HS-27A (cell line): Measurements from ENCODE around the gene DSC3.
"Not testable (repeated sequence)": the region's sequence is repeated elsewhere in the genome, so short reads cannot be mapped to it uniquely, and the experiment has no call there.

Source experiments
- DNase-seq: peaks from one replicate; pipeline ENCODE4 v3.0.0-alpha.2; 2012; ENCODE audit warnings: low read depth, missing footprints

The DSC3 gene

DNA sequence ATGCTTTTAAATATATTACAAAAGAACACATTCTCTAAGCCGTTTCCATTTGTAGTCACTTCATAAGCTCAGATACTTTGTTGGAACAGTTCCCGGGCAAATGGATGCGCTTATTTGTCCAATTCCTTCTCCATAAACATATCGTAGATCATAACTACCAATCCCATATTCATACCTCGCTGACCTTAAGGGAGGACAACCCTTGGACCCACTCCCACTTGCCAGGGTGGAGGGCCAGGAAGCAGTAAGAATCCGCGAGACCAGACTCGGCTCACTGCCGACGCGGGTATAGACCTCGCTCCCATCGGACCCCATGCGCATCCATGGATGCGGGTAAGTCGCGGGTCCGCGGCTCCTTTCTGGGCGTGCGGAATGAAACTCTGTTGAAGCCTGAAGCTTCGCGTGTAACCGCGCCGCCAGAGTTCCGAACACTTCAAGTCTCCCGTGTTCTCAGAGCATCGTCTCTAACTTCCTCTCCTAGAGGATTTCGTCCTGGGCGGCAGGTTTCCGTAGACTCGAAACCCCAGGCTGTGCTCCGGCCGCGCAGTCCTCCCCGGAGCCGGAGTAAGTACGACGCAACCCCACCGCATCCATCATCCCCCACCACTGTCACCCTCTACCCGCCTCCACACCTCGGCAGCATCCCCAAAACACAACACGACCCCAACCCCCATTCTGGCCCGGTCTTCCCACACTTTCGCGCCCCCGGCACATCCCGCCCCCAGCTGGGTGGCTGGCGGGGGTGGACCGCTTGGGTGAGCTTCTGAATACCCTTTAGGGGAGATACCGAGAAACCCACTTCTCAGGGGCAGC lies 1.1 kb downstream of the DSC3 start:
- DNase-seq = no peak

DNA sequence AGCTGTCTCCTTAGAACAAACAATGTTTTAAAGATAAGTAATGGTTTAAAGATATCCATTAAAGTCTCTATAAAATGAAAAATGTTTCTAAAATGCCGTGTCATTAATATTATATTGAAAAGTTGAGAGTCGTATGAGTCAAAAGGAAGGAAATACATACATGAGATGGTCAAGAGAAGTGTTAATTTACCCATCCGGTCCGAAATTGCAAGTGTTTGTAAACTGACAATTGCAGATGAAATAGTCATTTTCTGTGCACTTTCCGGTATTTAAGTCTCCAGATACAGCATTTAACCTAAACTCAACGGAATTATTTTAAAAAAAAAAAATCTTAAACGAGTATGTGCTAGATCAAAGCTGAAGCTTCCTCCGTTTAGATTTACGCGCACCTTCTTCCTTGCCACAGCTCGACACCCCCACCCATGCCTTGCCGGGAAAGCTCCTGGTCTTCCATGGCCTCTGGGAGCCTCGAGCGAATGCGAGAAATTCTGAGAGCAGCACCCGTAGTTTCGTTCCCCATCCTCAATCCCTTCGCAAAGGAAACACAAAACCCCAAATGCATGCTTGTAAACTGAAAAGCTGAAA lies 1.8 kb downstream of the DSC3 start:
- DNase-seq = no peak

- no peak for DNase-seq
These were observed 3.1 kb downstream of the DSC3 start for GRCh38 chr18:31039426-31039825.

GRCh38 chr18:31037686-31038085 lies 4.9 kb downstream of the DSC3 start:
- DNase-seq = not testable (repeated sequence)

DNA sequence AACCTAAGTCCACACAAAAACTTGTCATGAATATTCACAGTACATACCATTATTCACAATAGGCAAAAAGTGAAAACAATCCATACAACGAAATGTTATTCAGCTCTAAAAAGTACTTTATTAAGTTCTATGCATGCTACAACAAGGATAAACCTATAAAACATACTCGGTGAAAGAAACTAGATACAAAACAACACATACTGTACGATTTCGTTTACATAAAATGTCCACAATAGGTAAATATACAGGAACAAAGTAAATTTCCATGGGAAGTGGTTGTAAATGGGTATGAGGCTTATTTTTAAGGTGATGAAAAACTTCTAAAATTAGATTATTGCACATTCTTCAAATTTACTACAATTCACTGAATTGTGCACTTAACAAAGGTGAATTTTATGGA lies 8.0 kb downstream of the DSC3 start:
- DNase-seq = no peak

DNA sequence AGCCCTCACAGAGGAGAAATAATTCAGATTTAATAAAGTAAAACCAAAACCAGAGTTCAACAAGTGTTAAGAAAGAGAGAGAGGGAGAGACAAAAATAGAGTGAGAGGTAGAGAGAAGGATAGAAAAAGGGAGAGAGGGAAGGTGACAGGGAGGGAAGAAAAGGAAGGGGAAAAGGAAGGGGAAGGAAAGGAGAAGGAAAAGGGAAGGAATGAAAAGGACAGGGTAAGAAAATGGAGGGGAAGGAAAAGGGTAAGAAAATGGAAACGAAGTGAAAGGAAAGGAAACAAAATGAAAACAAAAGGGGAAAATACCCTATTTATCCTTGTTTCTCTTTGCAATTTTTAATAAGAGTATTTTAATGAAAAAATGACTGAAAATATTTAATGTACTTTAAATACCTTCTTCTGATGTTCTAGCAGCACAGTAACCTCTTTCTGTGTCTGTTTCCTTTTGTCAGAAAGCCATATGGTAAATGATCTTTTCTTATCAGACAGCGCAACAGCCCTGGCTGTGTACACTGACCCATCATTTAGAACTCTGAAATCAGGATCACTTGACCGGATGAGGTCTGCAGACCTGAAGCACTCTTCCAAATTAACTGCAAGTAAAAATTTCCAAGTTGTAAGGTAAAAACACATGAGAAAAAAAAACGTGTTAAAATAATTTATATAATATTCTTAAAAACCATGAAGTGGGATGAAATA lies 11.8 kb downstream of the DSC3 start:
- DNase-seq = no peak

DNA sequence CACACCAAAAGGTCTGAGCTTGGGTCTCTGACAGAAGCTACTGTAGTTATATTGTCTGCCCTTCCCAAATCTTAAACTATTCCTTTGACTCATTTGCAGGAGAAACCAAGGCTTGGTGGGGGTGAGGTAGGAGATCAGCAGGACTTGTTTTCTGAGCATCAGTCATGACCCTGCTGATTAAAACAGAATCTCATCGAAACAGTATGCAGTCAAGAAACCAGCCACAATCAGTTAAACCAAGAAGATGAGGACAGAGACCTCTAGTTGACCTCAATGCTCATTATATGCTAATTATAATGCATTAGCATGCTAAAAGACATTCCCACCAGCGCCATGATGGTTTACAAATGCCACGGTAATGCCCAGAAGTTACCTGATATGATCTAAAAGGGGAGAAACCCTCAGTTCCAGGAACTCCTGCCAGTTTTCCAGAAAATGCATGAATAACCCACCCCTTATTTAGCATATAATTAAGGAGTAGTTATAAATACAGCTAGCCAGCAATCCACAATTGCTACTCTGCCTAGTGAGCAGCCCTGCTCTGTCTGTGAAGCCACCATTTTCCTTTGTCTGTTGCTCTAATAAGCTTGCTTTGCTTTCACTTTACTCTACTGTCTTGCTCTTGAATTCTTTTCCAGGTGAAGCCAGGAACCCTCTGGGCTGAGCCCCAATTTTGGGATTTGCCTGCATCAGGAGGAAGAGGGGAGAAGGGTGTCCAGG lies 26.7 kb downstream of the DSC3 start:
- DNase-seq = no peak

DNA sequence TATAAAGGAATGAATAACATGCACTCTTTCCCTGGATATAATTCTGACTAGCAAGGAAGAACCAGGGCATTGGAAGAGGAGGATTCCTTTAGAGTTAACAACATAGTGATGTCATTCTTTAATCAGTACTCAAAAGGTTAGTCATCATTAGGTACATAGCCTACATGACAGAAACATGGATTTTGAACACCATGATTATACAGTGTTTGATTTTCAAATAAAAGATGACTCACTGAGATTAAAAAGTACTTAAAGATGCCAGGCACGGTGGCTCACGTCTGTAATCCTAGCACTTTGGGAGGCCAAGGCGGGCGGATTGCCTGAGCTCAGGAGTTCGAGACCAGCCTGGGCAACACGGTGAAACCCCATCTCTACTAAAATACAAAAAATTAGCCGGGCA lies 31.1 kb downstream of the DSC3 start:
- peak; percentile 22 for DNase-seq

GRCh38 chr18:31010601-31011000 lies 31.9 kb downstream of the DSC3 start:
- no peak for DNase-seq

DNA sequence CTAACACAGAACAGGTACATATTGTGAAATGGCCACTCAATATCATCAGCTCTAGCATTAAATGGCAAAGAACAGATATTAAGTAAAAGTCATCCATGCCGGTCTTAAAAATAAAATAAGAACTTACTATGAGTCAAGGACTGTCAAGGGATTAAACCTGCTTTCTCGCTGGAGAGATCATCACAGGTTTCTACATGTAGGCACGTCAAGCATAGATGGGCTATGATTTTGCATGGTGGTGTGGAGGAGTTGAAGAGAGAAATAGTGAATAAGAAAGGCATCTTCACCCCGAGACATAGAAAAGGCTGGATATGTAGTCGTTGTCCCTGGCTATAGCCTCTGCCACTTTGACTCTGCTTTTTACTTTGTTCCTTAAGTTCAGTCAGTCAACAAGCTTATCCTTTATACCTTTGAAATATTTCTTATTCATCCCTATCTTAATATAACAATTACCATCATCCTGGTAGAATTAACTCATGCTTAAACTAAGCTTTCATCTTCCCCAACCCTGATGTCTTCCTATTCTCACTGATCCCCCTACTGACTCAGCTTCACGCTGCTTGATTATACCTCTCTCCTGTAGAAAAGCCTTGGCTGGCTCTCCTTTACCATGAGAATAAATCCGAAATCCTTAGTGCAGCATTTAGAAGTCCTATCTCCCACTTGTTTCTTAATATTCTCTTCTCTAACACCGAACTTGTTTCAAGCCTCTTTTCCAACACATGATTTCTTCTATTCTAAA lies 42.5 kb downstream of the DSC3 start:
- no peak for DNase-seq

GRCh38 chr18:30999186-30999585 lies 43.4 kb downstream of the DSC3 start:
- no peak for DNase-seq

DNA sequence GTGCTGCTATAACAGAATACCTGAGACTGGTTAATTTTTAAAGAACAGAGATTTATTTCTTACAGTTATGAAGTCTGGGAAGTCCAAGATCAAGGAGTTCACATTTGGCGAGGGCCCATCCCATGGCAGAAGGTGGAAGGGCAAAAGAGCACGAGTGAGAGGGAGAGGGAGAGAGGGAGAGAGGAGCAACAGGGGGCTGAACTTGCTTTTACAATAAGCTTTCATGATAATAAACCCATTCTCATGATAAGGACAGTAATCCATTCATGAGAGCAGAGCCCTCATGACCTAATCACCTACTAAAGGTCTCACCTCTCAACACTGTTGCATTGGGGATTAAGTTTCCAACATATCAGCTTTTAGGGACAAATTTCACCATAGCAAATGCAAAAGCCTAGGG lies 45.3 kb downstream of the DSC3 start:
- DNase-seq = no peak

DNA sequence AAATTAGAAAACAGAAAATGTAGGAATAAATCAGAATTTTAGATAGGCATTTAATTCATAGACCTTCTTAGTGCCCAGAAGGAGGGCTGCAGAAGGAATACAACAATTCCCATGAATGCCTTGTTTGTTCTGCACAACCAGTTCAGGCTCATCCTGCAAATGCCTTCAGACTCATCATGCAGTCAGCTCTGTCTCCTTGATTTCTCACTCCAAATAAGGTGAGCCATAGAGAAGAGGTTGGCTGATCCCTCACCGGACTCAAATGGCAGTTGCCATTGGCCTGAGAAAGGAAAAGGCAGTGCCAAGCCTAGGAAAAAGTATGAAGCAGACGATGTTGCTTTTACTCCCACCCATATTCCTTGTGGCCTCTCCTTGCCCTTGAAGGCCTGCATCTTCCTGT lies 50.3 kb downstream of the DSC3 start:
- no peak for DNase-seq

DNA sequence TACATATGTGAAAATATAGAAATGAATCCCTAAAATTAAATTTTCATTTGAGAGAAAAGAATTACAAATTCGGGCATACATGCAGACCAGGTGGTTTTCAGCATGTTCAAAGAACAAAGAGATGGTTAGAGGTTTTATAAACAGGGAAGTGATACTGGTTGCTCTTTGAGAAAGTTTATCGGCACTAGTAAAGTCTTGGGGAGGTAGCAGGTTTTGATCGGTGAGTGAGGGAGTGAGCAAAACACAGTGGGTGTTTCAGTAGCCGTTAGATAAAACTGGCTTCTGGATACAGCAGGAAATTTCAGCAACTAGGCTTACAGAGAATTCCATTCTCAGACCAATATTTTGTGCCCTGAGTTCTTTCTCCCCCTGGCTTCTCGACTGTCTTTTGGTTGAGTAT lies 51.1 kb downstream of the DSC3 start:
- no peak for DNase-seq

DNA sequence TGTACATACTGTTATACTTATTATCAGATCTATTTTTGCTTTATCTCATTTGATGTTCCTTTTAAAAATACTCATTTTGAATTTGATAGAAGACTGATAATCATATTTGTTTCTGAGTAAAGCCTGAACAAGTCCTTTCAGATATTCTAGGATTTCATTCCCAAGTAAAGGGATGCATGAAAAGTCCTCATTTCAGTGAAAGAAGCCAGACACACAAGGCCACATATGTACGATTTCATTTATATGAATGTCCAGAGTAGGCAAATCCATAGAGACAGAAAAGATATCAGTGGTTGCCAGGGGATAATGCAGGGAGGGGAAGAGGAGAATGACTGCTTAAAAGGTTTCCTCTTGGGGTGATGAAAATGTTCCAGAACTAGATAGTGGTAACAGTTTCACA lies 53.4 kb downstream of the DSC3 start:
- no peak for DNase-seq

GRCh38 chr18:30988440-30988839 lies 54.1 kb downstream of the DSC3 start:
- DNase-seq = no peak

DNA sequence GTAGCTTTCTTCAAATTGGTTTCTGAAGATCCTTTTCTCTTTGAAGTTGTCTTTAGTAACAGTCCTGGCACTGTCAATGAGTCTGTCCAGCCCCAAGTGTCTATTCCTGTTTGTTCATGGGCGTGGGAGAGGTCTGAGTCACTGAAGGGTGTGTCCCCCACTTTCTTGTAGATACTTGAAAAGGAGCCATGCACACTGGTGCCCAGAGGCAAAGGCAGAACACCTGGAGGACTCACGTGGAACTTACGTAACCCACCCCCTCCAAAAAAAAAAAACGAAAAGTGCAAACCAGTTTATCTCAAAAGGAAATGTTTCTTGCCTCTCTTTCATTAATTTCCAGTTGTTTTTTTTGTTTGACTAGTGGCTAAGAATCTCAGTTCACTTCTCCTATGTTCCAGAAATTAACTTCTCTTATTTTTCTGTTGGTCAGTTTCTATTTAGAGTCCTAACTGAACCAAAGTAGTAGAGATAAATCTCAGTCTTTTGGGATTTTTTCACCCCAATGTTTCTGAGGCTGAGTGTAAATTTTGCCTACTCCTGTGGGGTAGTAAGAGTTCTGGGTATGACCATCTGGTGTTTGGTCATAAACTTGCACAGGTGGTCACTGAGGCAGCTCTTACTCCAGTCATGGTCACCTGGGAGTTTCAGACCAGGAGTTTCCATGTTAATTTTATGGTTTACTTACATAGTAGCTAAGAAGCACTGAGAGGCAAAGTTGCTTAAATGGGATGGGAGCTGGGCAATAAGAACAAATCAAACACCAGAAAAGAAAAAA lies 54.9 kb downstream of the DSC3 start:
- DNase-seq = no peak

DNA sequence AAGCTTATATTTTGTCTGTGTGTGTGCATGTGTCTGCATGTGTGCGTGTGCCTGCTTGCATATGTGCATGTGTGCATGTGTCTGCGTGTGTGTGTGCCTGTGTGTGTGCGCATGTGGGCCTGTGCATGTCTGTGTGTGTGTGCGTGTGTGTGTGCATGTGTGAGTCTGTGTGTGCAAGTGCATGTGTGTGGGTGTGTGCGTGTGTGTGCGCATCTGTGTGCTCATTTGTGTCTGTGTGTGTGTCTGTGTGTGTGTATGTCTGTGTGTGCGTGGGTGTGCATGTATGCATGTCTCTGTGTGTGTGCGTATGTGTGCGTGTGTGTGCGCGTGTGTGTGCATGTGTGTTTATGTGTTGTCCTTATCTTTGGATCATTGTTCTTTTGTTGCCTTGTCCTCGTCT lies 56.8 kb downstream of the DSC3 start:
- DNase-seq = no peak

GRCh38 chr18:30982285-30982992 lies 60.1 kb downstream of the DSC3 start:
- no peak for DNase-seq

DNA sequence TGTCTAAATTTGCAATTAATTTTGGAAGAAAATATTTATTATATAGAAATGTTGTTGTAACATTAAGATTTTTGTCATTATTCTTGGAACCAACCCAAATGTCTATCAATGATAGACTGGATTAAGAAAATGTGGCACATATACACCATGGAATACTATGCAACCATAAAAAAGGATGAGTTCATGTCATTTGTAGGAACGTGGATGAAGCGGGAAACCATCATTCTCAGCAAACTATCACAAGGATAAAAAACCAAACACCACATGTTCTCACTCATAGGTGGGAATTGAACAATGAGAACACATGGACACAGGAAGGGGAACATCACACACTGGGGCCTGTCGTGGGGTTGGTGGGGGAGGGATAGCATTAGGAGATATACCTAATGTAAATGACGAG lies 64.5 kb downstream of the DSC3 start:
- DNase-seq = not testable (repeated sequence)
